Measurements from ENCODE around the gene KDM4C. TPM values are rescaled to one million over a fixed set of nuclear protein-coding genes. Genes with fewer than 3 reads are reported as not detected.

The KDM4C gene
- total and polyA plus RNA-seq, 2 of the 4 experiments (the other 2 are of a cell fraction), result 11.8 to 23.8 TPM

DNA sequence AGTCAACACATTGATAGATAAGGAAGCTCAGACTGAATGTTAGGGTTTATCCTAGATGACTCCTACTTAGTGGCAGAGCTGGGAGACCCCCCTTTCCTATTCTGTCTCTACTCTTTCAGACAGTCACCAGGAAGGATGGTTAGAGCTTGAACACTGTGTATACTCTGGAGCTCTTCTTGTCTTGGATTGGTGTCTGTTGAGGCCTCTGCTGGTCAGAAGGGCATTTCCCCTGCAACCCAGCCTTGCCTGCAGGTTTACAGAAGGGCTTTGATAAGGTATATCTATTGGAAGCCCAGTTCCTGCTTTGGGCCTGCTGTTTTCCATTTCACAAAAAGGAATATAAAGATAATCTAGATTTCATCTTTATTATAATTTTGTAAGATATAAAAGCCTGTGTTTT is 71.8 kb downstream of the KDM4C start:
- H3K56ac ChIP-seq (ENCODE audit: extremely low read depth, insufficient read depth, low read length), result no peak overlapping the region
- H4K91ac ChIP-seq (ENCODE audit: insufficient read depth, low read depth, low read length), result no peak overlapping the region
- DNase-seq, result no peak
- H3K9me1 ChIP-seq (ENCODE audit: insufficient read depth, low read length), result 0 out of 2 replicates have a peak, but pooled peaks cover 2% of the 10 kb centered on the region
- peaks cover 2% of the 10 kb centered on the region; the same call in 1 of the 2 replicates for H3K9me3 ChIP-seq (ENCODE audit: control insufficient read depth, insufficient read depth, low read length)
- no peaks in the 10 kb centered on the region for H3K4me1 ChIP-seq (ENCODE audit: control insufficient read depth, insufficient read depth, low read length)
- peaks cover 0 to 4% of the 10 kb centered on the region in 2 experiments; a peak in 2 of 4 replicates for H3K79me1 ChIP-seq (ENCODE audit: low read depth in 1 of 2, low read length in 2 of 2)
- no peak overlapping the region for H2BK20ac ChIP-seq (ENCODE audit: low read depth, low read length)
- no TSS peak for BruUV-seq (replicated peaks)
- H3K9ac ChIP-seq (ENCODE audit: low read depth, low read length), result no peak overlapping the region
- no peaks in the 10 kb centered on the region for H3K27me3 ChIP-seq (ENCODE audit: control insufficient read depth, insufficient read depth, low read length)
- H3K14ac ChIP-seq (replicated peaks; ENCODE audit: low read depth, low read length), result no peak overlapping the region
- H3K4ac ChIP-seq (ENCODE audit: low read depth, low read length), result no peak overlapping the region
- POLR2A ChIA-PET (ENCODE audit: unreplicated experiment), result no interaction called here
- H3K23ac ChIP-seq (ENCODE audit: low read depth, low read length), result no peak overlapping the region
- no peak overlapping the region for H3K27ac ChIP-seq (ENCODE audit: insufficient read depth, low read length)
- H4K20me1 ChIP-seq (ENCODE audit: insufficient read depth, low read length), result no peaks in the 10 kb centered on the region
- H2AK5ac ChIP-seq (ENCODE audit: low read depth, low read length), result no peak overlapping the region
- no peak overlapping the region for H3K4me3 ChIP-seq (ENCODE audit: insufficient read depth, low read depth, low read length)
- dilution Hi-C loops (cut with HindIII; ENCODE audit: low sequenced_read_pairs, unreplicated experiment) (no loop called here), intact Hi-C loops (cut with micrococcal nuclease) (loop anchor here (5.0 kb wide), 2 partner anchors 223 to 708 kb away; no protein-coding TSS in a partner anchor), in situ Hi-C loops (cut with MboI; ENCODE audit: low sequenced_read_pairs) (no loop called here)
- no peak overlapping the region for H2AFZ ChIP-seq (replicated peaks; ENCODE audit: low read length, poor library complexity)
- H3K36me3 ChIP-seq (ENCODE audit: control insufficient read depth, insufficient read depth, low read length), result peaks cover 2% of the 10 kb centered on the region; the same call in 1 of the 2 replicates
- no peak for ATAC-seq (ENCODE audit: low read depth)
- H2BK15ac ChIP-seq (ENCODE audit: low read depth, low read length), result no peak overlapping the region
- no peak overlapping the region for H2BK120ac ChIP-seq (ENCODE audit: low read depth, low read length)
- no peak overlapping the region for H3K4me2 ChIP-seq (ENCODE audit: low read depth, low read length)
- no peak overlapping the region for H4K5ac ChIP-seq (ENCODE audit: low read depth, low read length)
- H3K18ac ChIP-seq (ENCODE audit: low read depth, low read length), result no peak overlapping the region
- CTCF ChIA-PET, result interaction anchor here (3.0 kb wide), 1 partner anchor 12 kb away, joined by 8 read pairs; no protein-coding TSS in a partner anchor
- TF ChIP-seq SMC3 (IDR thresholded peaks at IDR 0.05; ENCODE audit: low read depth, low read length) (no peak), CEBPB (IDR thresholded peaks at IDR 0.05; ENCODE audit: low read depth, low read length) (no peak)
- TF ChIP-seq, protein P1, sequence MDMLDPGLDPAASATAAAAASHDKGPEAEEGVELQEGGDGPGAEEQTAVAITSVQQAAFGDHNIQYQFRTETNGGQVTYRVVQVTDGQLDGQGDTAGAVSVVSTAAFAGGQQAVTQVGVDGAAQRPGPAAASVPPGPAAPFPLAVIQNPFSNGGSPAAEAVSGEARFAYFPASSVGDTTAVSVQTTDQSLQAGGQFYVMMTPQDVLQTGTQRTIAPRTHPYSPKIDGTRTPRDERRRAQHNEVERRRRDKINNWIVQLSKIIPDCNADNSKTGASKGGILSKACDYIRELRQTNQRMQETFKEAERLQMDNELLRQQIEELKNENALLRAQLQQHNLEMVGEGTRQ (IDR thresholded peaks at IDR 0.05; ENCODE audit: low read depth, low read length), result no peak
- no peak overlapping the region for H2AK9ac ChIP-seq (replicated peaks; ENCODE audit: low read depth, low read length, poor library complexity)
- H4K8ac ChIP-seq (ENCODE audit: low read depth in 2 of 2, low read length in 2 of 2), result no peak overlapping the region
- H2BK5ac ChIP-seq (ENCODE audit: low read depth, low read length, poor library complexity, severe bottlenecking), result no peak overlapping the region
